ENCODE measurements around the gene UGT1A9.
A peak's percentile ranks its signal among the peaks of the same experiment; 100 is the strongest.

Gene UGT1A9

DNA sequence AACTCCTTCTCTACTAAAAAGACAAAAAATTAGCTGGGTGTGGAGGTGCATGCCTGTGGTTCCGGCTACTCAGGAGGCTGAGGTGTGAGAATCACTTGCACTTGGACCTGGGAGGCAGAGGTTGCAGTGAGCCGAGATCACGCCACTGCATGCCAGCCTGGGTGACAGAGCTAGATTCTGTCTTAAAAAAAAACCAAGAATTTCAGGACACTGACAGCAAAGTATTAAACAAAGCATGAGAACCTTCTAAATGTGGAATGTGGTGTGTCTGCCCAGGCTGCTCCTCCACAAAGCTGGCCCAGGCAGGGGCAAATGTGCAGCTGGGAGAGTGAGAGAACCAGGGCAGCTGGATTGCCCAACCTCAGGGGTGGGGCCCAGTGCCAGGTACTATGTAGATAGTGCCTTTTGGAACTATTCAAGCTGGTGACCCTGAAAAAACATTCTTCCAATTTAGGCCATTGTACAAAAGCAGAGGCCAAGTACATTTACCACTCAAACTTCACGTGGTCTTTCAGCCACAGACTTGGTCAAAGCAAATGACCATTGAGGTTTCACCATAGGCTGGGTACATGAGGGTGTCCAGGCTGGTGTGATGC lies 34.3 kb downstream of the UGT1A9 start:
- Histone ChIP-seq H3K4me3 (ENCODE audit: low read depth in 1 of 2, low read length in 1 of 2) (no peak overlapping the region), H3K27ac (no peak overlapping the region), H3K4me1 (ENCODE audit: control insufficient read depth in 1 of 2, insufficient read depth in 1 of 2, low read depth in 1 of 2, low read length in 1 of 2) (no peaks in the 10 kb centered on the region), H3K9me3 (no peaks in the 10 kb centered on the region), H3K36me3 (no peaks in the 10 kb centered on the region), H3K27me3 (no peaks in the 10 kb centered on the region)
- TF ChIP-seq, protein P1, sequence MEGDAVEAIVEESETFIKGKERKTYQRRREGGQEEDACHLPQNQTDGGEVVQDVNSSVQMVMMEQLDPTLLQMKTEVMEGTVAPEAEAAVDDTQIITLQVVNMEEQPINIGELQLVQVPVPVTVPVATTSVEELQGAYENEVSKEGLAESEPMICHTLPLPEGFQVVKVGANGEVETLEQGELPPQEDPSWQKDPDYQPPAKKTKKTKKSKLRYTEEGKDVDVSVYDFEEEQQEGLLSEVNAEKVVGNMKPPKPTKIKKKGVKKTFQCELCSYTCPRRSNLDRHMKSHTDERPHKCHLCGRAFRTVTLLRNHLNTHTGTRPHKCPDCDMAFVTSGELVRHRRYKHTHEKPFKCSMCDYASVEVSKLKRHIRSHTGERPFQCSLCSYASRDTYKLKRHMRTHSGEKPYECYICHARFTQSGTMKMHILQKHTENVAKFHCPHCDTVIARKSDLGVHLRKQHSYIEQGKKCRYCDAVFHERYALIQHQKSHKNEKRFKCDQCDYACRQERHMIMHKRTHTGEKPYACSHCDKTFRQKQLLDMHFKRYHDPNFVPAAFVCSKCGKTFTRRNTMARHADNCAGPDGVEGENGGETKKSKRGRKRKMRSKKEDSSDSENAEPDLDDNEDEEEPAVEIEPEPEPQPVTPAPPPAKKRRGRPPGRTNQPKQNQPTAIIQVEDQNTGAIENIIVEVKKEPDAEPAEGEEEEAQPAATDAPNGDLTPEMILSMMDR (IDR thresholded peaks at IDR 0.05) = no peak

DNA sequence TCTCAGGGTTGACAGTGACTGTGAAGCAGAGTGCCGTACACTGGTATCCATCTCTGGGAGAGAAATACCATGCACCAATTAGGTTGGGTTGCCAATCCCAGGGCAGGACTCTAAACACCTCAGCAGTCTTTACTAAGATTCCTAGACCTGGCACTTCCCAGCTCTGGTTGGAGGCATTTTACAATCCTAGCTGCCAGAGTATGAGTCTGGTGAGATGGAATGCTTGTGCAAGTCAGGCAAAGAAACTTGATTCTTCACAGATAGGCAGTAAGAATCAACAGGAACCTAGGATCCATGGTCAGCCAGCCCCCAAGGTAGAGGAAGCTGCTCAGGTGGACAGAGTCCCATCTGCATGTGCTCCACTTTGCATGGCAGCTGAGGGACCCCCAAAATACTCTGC lies 35.0 kb downstream of the UGT1A9 start:
- Histone ChIP-seq H3K27ac (no peak overlapping the region), H3K36me3 (no peaks in the 10 kb centered on the region), H3K4me1 (ENCODE audit: control insufficient read depth in 1 of 2, insufficient read depth in 1 of 2, low read depth in 1 of 2, low read length in 1 of 2) (no peaks in the 10 kb centered on the region), H3K4me3 (ENCODE audit: low read depth in 1 of 2, low read length in 1 of 2) (no peak overlapping the region), H3K9me3 (no peaks in the 10 kb centered on the region), H3K27me3 (no peaks in the 10 kb centered on the region)
- TF ChIP-seq, protein P1 (IDR thresholded peaks at IDR 0.05) = no peak

DNA sequence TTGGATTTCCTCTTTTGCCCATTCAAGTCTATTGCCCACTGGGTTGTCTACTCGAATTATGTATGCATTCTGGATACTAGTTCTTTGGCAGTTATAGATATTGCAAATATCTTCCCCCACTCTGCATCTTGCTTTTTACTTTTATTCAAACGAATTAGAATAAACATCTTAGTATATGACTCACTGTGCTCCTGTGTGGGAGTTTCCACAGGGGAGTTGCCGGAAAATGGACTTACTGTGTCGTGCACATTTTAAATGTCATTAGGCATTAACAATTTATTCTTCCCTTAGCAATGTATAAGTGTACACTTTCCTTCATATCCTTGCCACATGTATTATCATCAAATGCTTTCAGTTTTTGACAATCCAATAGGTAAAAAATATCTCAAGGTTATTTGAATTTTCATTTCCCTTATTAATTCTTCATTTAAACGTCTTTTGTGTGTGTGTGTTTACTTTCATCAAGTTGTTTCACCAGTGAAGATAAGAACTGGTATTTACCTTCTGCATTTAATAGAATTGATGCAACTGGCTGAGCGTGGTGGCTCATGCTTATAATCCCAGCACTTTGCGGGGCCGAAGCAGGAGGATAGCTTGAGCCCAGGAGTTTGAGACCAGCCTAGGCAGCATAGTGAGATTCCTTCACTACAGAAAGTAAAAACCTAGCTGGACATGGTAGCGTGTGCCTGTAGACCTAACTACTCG lies 36.4 kb downstream of the UGT1A9 start:
- TF ChIP-seq, protein P1 (IDR thresholded peaks at IDR 0.05) = no peak
- H3K4me1 ChIP-seq (ENCODE audit: control insufficient read depth in 1 of 2, insufficient read depth in 1 of 2, low read depth in 1 of 2, low read length in 1 of 2) = no peaks in the 10 kb centered on the region

DNA sequence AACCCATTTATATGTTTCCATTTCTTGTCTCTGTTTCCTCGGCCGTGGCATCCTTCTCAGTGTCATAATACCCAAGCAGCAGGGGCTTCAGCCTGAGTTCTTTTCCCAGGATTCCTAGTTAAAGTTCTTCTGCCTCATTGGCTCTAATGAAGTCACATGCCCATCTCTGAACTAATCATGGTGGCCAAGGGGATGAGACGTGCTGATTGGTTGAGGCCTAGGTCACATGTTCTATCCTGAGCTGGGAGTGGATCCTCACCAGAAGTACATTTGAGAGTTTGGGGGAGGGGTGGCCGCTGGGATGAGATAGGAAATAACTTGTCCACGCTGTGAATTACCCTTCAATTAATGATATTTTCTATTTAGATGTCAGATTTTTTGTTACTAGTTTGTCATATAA lies 37.2 kb downstream of the UGT1A9 start:
- no peak overlapping the region for H3K27ac ChIP-seq
- H3K4me1 ChIP-seq (ENCODE audit: control insufficient read depth in 1 of 2, insufficient read depth in 1 of 2, low read depth in 1 of 2, low read length in 1 of 2) = no peaks in the 10 kb centered on the region
- no peaks in the 10 kb centered on the region for H3K36me3 ChIP-seq
- H3K9me3 ChIP-seq = no peaks in the 10 kb centered on the region
- H3K27me3 ChIP-seq = no peaks in the 10 kb centered on the region
- H3K4me3 ChIP-seq (ENCODE audit: low read depth in 1 of 2, low read length in 1 of 2) = no peak overlapping the region
- TF ChIP-seq, protein P1 (IDR thresholded peaks at IDR 0.05) = no peak

More for the DNA sequence above, 36.4 kb downstream of the UGT1A9 start:
- no peaks in the 10 kb centered on the region for H3K27me3 ChIP-seq
- H3K4me3 ChIP-seq (ENCODE audit: low read depth in 1 of 2, low read length in 1 of 2) = no peak overlapping the region
- no peak overlapping the region for H3K27ac ChIP-seq
- H3K36me3 ChIP-seq = no peaks in the 10 kb centered on the region
- no peaks in the 10 kb centered on the region for H3K9me3 ChIP-seq

DNA sequence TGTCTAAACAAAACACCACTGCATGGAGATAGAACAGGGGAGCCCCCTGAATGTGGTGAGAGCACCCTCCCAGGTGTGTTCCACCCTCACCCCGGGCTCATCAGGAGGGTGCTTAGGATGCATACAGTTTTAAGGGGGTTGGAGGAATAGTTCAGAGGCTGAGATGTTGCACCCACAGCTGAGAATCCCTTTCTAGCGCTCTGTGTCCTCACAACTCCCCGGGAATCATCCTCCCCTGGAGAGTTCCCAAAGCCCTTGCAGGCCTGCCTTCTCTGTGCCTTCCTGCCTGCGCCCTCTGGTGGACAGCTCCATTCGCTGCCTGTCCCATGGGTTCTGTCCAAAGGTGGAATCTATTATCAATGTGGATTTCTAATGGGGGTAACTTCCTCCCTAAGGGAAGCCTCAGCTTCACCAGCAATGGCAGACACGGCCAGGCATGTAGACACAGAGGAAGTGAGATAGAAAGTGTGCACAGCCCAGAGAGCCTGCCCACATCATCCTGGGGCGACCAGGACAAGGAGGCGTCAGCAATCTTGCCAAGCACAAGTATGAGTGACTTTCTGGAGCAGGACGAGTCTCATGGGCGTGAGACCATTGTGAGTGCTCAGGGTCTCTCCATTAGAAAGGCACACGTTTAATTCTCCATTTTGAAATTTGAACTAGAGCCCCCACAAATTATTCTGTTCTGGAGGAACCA lies 39.8 kb downstream of the UGT1A9 start:
- TF ChIP-seq, protein P1 (IDR thresholded peaks at IDR 0.05) = peak; percentile 13
- no peaks in the 10 kb centered on the region for H3K36me3 ChIP-seq
- H3K27me3 ChIP-seq = peaks cover 3% of the 10 kb centered on the region
- no peaks in the 10 kb centered on the region for H3K4me1 ChIP-seq (ENCODE audit: control insufficient read depth in 1 of 2, insufficient read depth in 1 of 2, low read depth in 1 of 2, low read length in 1 of 2)
- H3K9me3 ChIP-seq = no peaks in the 10 kb centered on the region
- H3K27ac ChIP-seq = no peak overlapping the region
- no peak overlapping the region for H3K4me3 ChIP-seq (ENCODE audit: low read depth in 1 of 2, low read length in 1 of 2)
